NCI-H2081 treated with DMSO at 0.1 percent for 48 hours (cell line): ENCODE measurements around the gene OGA.

Experiments
- DNase-seq: peaks from one replicate; lab custom pipeline; 2025; lab: John Stamatoyannopoulos, UW

The OGA gene

GRCh38 chr10:101774589-101775272, 43.5 kb downstream of the OGA start:
- DNase-seq, result no peak

DNA sequence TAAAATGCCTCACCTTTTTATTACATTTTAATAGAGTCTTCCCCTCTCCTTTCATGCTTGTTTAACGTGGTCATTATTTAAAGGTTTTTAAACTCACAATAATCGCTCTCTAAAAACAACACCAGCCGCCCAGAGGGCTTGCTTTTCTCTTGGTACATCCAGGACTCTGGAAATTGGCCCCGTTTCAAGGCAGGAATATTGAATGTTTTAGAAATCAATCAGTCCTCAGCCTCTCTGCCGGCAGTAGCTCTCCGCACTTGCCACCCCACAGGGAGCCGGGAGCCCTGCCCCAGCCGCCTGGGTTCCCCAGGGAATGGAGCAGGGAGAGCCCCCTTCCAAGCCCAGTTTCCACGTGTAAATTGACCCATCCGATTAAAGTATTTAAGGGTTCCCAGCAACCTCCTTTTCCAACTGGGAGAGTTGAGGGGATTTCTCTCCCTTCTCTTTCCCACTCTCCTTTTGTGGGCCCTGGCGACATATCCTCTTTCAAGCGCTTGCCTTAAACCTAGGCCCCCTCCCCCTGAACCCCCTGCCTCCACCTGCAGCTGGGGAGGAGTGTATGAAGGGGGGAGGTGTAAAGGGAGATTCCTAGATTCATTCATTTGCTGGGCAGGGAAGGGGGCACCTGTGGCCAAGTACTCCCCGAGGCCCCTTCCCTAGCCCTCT, 44.2 kb downstream of the OGA start:
- no peak for DNase-seq

DNA sequence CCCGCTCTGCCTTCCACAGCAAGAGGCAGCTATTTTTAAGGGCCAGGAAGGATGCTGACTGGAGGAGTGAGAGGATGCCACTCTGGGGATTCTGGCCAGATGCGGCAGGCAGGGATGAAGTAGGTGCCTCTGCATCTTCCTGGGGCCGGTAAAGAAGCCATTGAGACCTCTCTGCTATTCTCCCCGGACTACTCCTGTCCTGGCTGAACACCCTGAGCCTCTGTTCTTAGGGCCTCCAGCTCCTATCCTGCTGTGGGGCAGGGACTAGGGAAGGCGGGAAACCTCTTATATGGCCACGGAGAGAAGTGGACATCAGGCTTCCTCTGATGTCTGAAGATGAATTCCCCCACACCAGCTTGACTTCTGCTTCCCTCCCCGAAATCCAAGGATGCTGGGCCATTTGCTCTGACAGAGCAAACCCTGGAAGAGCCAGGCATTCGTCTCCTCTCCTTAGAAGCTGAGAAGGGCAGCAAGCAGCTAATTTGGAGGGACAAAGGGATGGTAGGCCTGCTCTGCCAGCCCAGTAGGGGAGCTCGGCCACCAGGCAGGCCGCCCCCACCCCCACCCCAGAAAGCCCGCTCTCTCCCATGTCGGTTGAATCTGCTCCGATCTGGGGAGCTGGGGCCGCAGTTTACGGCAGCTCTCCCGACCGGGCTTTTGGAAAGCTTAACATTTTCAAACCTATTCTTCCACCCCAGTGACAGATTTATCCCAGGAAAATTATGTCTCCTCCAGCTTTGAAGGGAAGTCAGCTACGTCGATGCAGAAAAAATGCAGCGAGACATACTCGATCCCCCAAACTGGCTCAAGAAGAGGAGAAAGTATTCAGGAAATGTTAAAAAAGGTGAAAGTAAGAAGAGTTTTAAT, 45.1 kb downstream of the OGA start:
- DNase-seq, result no peak

DNA sequence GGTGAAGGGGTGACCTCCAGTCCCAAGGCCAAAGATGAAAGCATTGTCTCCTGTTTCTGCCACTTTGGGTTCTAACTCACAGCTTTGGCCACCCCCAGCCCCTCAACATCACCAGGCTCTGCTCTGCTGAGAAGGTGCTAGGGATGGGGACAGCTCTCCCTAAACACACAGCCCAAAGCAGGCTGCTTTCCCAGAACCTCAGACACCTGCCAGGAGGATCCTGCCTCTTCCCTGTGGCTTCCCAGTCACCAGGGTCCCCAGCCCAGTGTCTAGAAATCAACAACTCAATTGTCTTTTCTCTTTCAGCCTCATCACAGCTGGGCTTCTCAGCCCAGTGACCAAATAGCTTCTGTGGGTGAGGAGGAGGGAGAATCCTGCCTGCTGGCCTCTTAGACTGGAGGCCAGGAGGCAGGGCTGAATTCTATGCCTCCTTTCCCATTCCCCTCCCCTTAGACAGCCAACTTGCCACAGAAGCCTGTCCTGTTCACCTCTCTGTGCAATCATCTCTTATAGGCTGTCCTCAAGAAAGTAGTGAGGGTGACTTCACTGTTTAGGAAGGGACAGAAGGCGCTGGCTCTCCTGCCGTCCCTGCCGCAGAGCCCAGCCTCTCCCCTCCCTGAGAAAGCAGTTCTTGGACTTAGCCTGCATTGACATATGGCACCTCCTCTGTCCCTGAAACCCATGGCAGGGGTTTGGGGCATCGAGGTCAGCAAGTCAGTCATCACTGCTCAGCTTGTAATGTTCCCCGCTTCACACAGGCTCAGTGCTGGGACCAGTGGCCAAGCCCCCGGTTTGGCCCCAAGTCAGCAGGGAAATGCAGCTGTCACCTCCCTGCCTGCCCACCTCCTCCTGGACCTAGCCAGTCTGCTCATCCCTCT, 46.0 kb downstream of the OGA start:
- DNase-seq, result no peak

DNA sequence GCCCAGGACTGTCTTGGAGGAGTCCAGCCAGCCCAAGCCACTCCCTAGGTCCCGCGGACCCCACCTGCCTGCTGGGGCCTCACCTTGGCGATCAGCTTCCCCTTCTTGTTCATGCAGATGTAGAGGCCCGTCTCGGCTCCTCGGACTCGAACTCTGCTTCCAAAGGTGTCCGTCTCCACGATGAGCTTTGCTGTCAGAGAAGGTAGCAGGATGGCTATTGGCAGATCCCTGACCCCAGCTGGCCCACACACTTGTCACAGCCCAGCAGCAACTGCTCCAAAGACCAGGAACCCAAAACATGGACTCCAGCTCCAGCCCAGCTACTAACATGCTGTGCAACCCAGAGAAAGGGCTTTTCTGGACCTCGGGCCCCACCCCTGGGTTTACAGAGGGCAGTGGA, 46.9 kb downstream of the OGA start:
- no peak for DNase-seq

GRCh38 chr10:101770331-101771215, 47.7 kb downstream of the OGA start:
- DNase-seq, result no peak

DNA sequence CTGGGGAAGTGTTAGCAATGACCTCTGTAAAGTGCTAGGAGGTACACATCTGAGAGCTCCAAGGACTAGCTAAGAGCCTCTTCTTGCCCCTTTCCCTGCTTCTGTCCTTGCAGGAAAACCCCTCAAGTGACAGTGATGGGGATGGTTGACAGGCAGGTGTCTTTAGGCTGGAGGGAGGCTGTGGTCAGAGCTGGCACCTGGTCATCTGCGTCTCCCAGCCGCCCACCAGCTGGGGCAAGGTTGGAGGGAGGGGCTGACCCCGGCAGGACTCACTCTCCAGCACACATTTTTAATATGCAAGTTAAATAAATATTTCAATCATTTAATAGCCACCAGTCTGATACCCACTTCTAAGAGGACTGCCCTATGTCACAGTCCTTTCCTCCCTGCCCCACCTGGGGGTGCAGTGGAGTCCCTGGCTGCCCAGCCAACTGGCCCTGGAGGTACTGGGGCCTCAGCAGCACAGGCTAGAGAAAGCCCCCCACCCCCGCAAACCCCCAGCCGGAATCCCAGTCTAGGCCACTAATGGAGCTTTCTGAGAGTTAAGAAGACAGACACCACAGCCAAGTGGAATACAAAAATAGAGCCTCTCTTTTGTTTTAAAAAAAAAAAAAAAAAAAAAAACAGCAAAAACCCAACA, 48.6 kb downstream of the OGA start:
- DNase-seq, result no peak

- DNase-seq, result no peak
Measured at GRCh38 chr10:101768791-101769170, 49.5 kb downstream of the OGA start.

- DNase-seq, result no peak
Measured at GRCh38 chr10:101767966-101768790, 50.1 kb downstream of the OGA start.

GRCh38 chr10:101767600-101767945, 50.7 kb downstream of the OGA start:
- no peak for DNase-seq

GRCh38 chr10:101766753-101767599, 51.3 kb downstream of the OGA start:
- DNase-seq, result no peak

GRCh38 chr10:101766306-101766705, 51.9 kb downstream of the OGA start:
- DNase-seq, result no peak

- DNase-seq, result no peak
Measured at GRCh38 chr10:101763141-101763846, 55.0 kb downstream of the OGA start.

GRCh38 chr10:101762736-101763135, 55.5 kb downstream of the OGA start:
- no peak for DNase-seq

DNA sequence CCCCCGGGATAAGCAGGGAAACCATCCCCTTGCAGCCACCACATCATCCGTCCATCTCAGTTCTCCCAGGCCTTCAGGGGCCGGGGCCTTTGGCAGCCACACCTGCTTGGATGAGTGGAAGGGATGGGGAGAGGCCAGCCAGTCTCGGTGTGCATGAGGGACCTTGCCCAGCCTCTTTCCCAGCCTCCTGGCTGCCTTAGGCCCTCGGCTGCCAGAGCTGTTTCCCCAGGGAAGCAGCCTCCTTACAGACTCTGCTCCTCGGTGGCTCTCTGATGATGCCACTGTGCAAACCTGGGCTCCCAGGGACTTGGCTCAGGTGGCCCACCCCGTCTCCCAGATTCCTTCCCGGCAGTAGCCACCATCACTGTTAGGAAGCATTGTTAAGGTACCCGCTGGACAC, 57.0 kb downstream of the OGA start:
- no peak for DNase-seq

DNA sequence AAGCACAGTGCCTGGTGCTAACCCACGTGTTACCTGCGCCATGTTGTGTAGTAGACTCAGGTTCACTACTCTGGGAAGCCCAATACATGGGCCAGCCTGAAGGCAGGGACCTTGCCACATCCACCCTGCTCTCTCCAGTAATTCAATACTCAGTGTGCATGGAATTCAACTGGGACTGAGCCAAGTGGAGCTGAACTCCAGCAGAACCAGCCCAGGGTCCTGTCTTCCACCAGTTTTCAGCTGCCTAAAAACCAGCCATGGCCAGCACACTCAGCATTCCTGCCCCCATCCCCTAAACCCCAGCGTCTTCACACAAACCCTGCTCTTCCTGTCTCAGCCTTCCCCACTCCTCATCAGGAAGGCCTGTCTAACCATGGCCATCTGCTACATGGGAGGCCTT, 57.7 kb downstream of the OGA start:
- no peak for DNase-seq

- no peak for DNase-seq
Measured at GRCh38 chr10:101759309-101760247, 58.7 kb downstream of the OGA start.
